Psoas muscle (tissue), 8 donors: Measurements from ENCODE around the gene YY2. TPM values are rescaled to one million over a fixed set of nuclear protein-coding genes. Genes with fewer than 3 reads are reported as not detected.

Experiments used
- ATAC-seq, 4 donors: fragments of 200-7000 bp; cut with Tn5 transposase; one replicate each; pipeline ENCODE4 v1.9.1; 2020; ENCODE audit warnings: moderate library complexity in 3 of 4, mild to moderate bottlenecking in 2 of 4
- DNase-seq, 2 donors: peaks; one replicate each; pipeline ENCODE4 v3.0.0-alpha.2; 2020
- H3K27ac ChIP-seq: fragments of 200-600 bp; one replicate; pipeline ENCODE4 v1.8.0; 2022
- H3K27me3 ChIP-seq, 3 donors: fragments of 200-600 bp in 1 of 3; one replicate each; pipeline versions ENCODE4 v1.6.1 to v1.8.0; 2013 to 2022; ENCODE audit warnings: low read length in 2 of 3, mild to moderate bottlenecking in 2 of 3, moderate library complexity in 1 of 3; ENCODE audit not compliant: insufficient read depth in 3 of 3
- H3K36me3 ChIP-seq, 2 donors: fragments of 200-600 bp in 1 of 2; one replicate each; pipeline versions ENCODE4 v1.6.1 to v1.8.0; 2013 to 2022; ENCODE audit warnings: low read depth in 1 of 2, mild to moderate bottlenecking in 1 of 2, moderate library complexity in 1 of 2; ENCODE audit not compliant: insufficient read depth in 1 of 2
- H3K4me1 ChIP-seq: fragments of 200-600 bp; one replicate; pipeline ENCODE4 v1.8.0; 2022
- H3K4me3 ChIP-seq: fragments of 200-600 bp; one replicate; pipeline ENCODE4 v1.8.0; 2022; ENCODE audit warnings: mild to moderate bottlenecking
- H3K9me3 ChIP-seq: fragments of 200-600 bp; one replicate; pipeline ENCODE4 v1.8.0; 2022
- WGBS, 3 donors: extraction: QIAGEN DNeasy Blood & Tissue Kit; methylation state at CpG; one replicate each; pipeline versions ENCODE4 v1.1.6 to v1.1.7; 2013; 5-methylcytosine and 5-hydroxymethylcytosine counted together
- intact Hi-C, 2 donors: fragments of 100-400 bp; cut with DNase I; formaldehyde crosslinking; loops; one replicate each; pipeline versions ENCODE4 v1.11.0 to v1.14.2; 2022
- polyA plus RNA-seq, 3 donors: library from polyadenylated mRNA; stranded (reverse); fragments of 200-250 nt; gene quantifications; one replicate each; pipeline ENCODE4 v1.2.3, GENCODE V29; 2013
- total RNA-seq, 4 donors: library from RNA; stranded (reverse); fragmentation: NEBNext Ultra II Directional in 2 of 4; extraction: Animal tissue kit (Norgen Biotek cat#: 25700) in 2 of 4; gene quantifications; one replicate each; pipeline versions ENCODE4 v1.2.1 to v1.2.4, GENCODE V29; 2021 to 2023
- TF ChIP-seq, protein P1 (sequence below): fragments of 200-600 bp; IDR thresholded peaks from one replicate; pipeline ENCODE4 v1.8.0; 2022; ENCODE audit warnings: antibody characterized with exemption
- donor health status: healthy with polysubstance abuse.
- donor health status: DM: no; HTN: no; CAD: no; lungs with moderate emphysema.
- donor health status: Bipolar disorder and iron deficiency.
- donor health status: healthy.
- donor health status: DM: yes; HTN: yes; CAD: no.
- donor health status: DM: no; HTN: no; CAD: no.
- donor health status: DM: no; HTN: no; CAD: no.
- donor health status: DM: yes; HTN: yes; CAD: no.

Gene YY2
- total and polyA plus RNA-seq, 7 donors, result 0.48 to 1.9 (median 1.1) TPM

DNA sequence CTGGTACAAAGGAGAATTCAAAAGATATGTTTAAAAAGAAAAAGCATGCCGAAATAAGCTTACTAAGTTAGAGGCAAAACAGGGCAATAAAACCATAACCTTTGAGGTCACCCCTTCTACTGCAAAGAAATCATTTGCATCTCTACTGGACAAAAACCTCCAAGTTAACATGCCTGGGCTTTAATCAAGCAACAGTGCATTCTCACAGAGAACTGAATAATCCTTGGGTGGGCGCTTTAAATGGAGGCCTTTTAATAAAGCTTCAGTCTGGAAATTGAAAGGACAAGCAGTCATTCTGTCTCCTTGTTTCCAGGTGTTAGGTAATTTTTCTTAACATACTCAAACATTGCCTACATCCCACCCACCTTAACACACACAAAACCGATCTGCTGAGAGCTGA lies 50.2 kb downstream of the YY2 start:
- H3K4me1 ChIP-seq, result no peaks in the 10 kb centered on the region
- TF ChIP-seq, protein P1, sequence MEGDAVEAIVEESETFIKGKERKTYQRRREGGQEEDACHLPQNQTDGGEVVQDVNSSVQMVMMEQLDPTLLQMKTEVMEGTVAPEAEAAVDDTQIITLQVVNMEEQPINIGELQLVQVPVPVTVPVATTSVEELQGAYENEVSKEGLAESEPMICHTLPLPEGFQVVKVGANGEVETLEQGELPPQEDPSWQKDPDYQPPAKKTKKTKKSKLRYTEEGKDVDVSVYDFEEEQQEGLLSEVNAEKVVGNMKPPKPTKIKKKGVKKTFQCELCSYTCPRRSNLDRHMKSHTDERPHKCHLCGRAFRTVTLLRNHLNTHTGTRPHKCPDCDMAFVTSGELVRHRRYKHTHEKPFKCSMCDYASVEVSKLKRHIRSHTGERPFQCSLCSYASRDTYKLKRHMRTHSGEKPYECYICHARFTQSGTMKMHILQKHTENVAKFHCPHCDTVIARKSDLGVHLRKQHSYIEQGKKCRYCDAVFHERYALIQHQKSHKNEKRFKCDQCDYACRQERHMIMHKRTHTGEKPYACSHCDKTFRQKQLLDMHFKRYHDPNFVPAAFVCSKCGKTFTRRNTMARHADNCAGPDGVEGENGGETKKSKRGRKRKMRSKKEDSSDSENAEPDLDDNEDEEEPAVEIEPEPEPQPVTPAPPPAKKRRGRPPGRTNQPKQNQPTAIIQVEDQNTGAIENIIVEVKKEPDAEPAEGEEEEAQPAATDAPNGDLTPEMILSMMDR, result no peak
- intact Hi-C loops, result no loop called here
- H3K36me3 ChIP-seq, result peaks cover 0 to 11% of the 10 kb centered on the region in 2 donors
- ATAC-seq, result no peak
- H3K4me3 ChIP-seq, result no peak overlapping the region
- H3K27me3 ChIP-seq, result no peaks in the 10 kb centered on the region
- H3K27ac ChIP-seq, result no peak overlapping the region
- DNase-seq, result no peak
- no peaks in the 10 kb centered on the region for H3K9me3 ChIP-seq
- WGBS, 3 donors, result 78 to 96% (median 94%) methylated on average over 3 of the region's 3 CpGs

DNA sequence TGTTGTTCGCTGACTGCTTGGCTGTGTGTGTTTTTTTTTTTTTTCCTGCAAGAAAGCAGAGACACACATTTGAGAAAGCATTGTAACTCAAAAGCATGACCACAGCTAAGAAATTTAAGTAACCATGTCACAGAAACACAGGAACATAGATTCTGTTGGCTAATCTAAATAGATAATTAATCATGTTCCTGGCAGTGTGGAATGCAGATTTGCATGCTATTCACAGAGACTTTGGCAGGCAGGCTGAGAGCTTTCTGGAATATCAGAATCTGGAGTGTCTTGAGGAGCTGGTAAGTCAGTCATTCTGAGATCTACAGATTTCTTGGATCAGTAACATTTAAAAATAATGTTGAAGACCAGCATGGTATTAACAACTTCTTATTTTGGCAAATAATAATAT lies 51.5 kb downstream of the YY2 start:
- H3K9me3 ChIP-seq, result no peaks in the 10 kb centered on the region
- H3K27me3 ChIP-seq, result no peaks in the 10 kb centered on the region
- H3K4me3 ChIP-seq, result no peak overlapping the region
- H3K36me3 ChIP-seq, result no peaks in the 10 kb centered on the region
- no peak overlapping the region for H3K27ac ChIP-seq
- ATAC-seq (no peak), DNase-seq (no peak)
- WGBS, 3 donors, result 57 to 64% (median 62%) methylated on average over 1 of the region's 1 CpG
- TF ChIP-seq, protein P1, result no peak
- intact Hi-C loops, result no loop called here
- H3K4me1 ChIP-seq, result no peaks in the 10 kb centered on the region

Other genes starting within 250 kb of the YY2 start
- gene KLHL34, start 197.7 kb upstream of the YY2 start, total RNA-seq, result 10 to 100 TPM in 2 of 4 donors, 1 to 10 TPM in 2; 7.3 to 23.6 (median 13.1) TPM
- gene KLHL34, start 197.7 kb upstream of the YY2 start, polyA plus RNA-seq, result 10 to 100 TPM in 2 of 3 donors, under 1 TPM in 1; 0.99 to 29.6 (median 14.4) TPM
- gene SMPX, start 97.9 kb upstream of the YY2 start, total RNA-seq, result 100 to 1,000 TPM; 273 to 863 (median 490) TPM
- 100 to 1,000 TPM; 207 to 471 (median 427) TPM for gene SMPX, start 97.9 kb upstream of the YY2 start, polyA plus RNA-seq
- 10 to 100 TPM; 12.0 to 14.6 (median 13.2) TPM for gene MBTPS2, start 16.4 kb upstream of the YY2 start, total RNA-seq
- gene MBTPS2, start 16.4 kb upstream of the YY2 start, polyA plus RNA-seq, result 1 to 10 TPM; 3.0 to 8.0 (median 4.8) TPM
- gene SMS, start 84.7 kb downstream of the YY2 start, total RNA-seq, result 10 to 100 TPM; 18.6 to 52.9 (median 33.6) TPM
- 10 to 100 TPM; 28.9 to 50.3 (median 45.3) TPM for gene SMS, start 84.7 kb downstream of the YY2 start, polyA plus RNA-seq
- gene PHEX, start 176.3 kb downstream of the YY2 start, total RNA-seq, result under 1 TPM in 2 of 4 donors, not detected in 2; 0.04 to 0.11 TPM
- gene PHEX, start 176.3 kb downstream of the YY2 start, polyA plus RNA-seq, result under 1 TPM in 2 of 3 donors, not detected in 1; 0.01 to 0.04 TPM